ENCODE data around the gene SARDH. TPM values are rescaled to one million over a fixed set of nuclear protein-coding genes. Genes with fewer than 3 reads are reported as not detected.

The SARDH gene
- total and polyA plus RNA-seq, 11 donors: 0.19 to 1.7 (median 0.69) TPM

DNA sequence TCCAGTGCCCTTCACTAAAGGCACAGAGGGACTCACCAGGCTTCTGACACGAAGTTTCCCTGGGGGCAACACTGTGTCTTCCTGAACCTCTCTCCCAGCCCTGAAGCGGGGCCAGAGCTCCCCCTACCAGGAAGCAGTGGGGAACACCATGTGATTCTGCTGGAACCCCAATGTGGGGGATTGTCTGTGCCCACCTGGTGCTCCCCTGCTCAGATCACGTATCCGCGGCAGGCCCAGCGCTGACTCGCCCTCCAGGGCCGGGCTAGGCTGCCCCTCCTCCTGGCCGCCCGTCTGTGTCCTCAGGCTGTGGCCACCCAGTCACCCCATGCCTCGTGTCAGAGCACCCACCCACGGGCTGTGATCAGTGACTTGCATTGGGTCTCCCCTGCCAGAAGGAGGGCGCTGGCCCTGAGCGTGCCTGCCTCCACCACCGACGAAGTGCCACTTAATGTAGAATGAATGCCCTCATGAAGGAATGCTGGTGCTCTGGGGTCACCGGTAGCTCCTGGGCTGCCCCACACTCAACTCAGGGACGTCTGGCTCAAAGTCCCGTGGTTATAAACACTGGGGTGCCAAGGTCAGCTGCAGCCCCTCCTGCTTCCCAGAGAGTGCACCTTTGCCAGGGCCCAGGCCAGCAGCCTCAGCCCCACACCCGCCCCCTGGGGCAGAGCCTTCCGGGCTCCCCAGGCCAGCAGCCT is 22.1 kb downstream of the SARDH start:
- 58 to 70% (median 61%) methylated on average over 16 to 21 of the region's 21 CpGs for WGBS, 4 donors
- Histone ChIP-seq H3K4me1 (peaks cover 0 to 31% (median 10%) of the 10 kb centered on the region in 12 donors), H3K9me3 (no peaks in the 10 kb centered on the region), H3K27ac (peak overlapping the region in 8 of 12 donors; percentile 13 to 76 (median 54)), H3K36me3 (no peaks in the 10 kb centered on the region), H3K27me3 (peaks cover 0 to 19% (median 0%) of the 10 kb centered on the region in 9 donors), H3K4me3 (no peak overlapping the region)
- TF ChIP-seq, protein P1, sequence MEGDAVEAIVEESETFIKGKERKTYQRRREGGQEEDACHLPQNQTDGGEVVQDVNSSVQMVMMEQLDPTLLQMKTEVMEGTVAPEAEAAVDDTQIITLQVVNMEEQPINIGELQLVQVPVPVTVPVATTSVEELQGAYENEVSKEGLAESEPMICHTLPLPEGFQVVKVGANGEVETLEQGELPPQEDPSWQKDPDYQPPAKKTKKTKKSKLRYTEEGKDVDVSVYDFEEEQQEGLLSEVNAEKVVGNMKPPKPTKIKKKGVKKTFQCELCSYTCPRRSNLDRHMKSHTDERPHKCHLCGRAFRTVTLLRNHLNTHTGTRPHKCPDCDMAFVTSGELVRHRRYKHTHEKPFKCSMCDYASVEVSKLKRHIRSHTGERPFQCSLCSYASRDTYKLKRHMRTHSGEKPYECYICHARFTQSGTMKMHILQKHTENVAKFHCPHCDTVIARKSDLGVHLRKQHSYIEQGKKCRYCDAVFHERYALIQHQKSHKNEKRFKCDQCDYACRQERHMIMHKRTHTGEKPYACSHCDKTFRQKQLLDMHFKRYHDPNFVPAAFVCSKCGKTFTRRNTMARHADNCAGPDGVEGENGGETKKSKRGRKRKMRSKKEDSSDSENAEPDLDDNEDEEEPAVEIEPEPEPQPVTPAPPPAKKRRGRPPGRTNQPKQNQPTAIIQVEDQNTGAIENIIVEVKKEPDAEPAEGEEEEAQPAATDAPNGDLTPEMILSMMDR (IDR thresholded peaks at IDR 0.05): peak; percentile 22 to 59 (median 46)
- TF ChIP-seq POLR2A (IDR thresholded peaks at IDR 0.05): no peak
- intact Hi-C loops (cut with DNase I): loop anchor here in 2 of 10 donors (1.0 to 10.0 kb wide), 3 partner anchors 33 to 111 kb away; partner anchors contain the start of gene FAM163B (in 1 of the 2)
- DNase-seq (peak in 4 of 5 donors; percentile 29 to 61 (median 48)), ATAC-seq (peak in 3 of 4 donors; percentile 2 to 44 (median 7))

DNA sequence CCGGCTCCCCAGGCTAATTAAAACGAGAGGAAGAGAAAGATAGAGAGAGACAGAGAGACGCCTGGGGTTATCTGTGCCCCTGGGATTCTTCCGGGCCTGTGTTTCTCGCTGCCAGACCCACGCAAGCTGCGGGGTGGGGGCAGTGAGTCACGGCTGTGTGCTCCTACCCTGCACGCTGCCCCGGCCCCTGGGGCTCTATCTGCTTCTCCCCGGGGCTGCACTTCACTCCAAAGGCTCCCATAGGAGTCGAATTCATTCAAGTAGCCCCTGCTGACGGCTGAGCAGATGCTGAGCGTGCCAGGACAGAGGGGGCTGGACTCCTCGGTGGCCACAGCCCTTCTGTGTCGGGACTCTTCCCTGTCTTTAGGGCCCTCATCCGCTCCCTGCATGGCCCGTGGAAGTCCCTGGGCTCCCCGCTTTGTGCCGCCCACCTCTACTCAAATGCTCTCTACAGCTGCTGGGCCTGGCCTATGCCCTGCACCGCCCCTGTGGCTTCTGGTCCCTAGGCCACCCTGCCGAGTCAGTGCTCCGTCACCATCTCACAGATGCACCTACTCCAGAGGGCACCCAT is 22.8 kb downstream of the SARDH start:
- ATAC-seq (peak; percentile 9 to 57 (median 36)), DNase-seq (peak; percentile 48 to 83 (median 77))
- intact Hi-C loops (cut with DNase I): loop anchor here in 2 of 10 donors (1.0 to 10.0 kb wide), 3 partner anchors 32 to 111 kb away; partner anchors contain the start of gene FAM163B (in 1 of the 2)
- Histone ChIP-seq H3K9me3 (no peaks in the 10 kb centered on the region), H3K27ac (peak overlapping the region in 9 of 12 donors; percentile 13 to 76 (median 52)), H3K36me3 (no peaks in the 10 kb centered on the region), H3K27me3 (peaks cover 0 to 17% (median 0%) of the 10 kb centered on the region in 9 donors), H3K4me1 (peaks cover 0 to 31% (median 10%) of the 10 kb centered on the region in 12 donors), H3K4me3 (no peak overlapping the region)
- no peak for TF ChIP-seq POLR2A (IDR thresholded peaks at IDR 0.05)
- TF ChIP-seq, protein P1 (IDR thresholded peaks at IDR 0.05): no peak
- WGBS, 4 donors: 53 to 57% (median 54%) methylated on average over 17 to 23 of the region's 23 CpGs

DNA sequence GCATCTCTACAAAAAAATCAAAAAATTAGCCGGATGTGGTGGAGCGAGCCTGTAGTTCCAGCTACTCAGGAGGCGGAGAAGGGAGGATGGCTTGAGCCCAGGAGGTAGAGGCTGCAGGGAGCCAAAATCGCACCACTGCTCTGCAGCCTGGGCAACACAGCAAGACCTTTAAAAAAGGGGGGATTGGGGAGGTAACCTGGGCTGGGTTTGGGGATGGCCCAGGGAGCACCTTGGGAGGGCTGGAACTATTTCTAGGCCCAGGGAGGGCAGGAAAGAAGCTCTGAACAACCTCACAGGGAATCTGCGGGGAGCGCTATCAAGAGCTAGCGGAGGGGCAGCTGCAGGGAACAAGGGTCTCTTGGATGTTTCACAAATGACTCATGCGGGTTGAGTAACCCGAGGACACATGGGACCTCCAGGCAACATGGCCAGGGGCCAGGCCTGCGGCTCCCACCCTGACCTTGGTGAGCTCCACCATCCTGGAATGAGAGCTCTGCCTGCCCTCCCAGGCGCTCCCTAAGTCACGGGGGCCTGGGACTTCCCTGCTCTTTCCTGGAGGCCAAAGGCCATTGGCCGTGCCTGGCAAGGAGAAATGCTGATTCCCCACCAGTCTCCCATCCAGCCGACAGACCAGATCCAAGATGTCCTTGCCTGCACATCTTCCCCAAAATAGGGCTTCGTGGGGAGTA is 23.4 kb downstream of the SARDH start:
- Histone ChIP-seq H3K36me3 (no peaks in the 10 kb centered on the region), H3K27me3 (peaks cover 0 to 17% (median 0%) of the 10 kb centered on the region in 9 donors), H3K4me3 (no peak overlapping the region), H3K27ac (peak overlapping the region in 9 of 12 donors; percentile 13 to 76 (median 52)), H3K4me1 (peaks cover 0 to 31% (median 10%) of the 10 kb centered on the region in 12 donors), H3K9me3 (no peaks in the 10 kb centered on the region)
- DNase-seq (peak; percentile 49 to 88 (median 82)), ATAC-seq (peak in 3 of 4 donors; percentile 43 to 62 (median 53))
- 63 to 70% (median 65%) methylated on average over 15 of the region's 15 CpGs for WGBS, 4 donors
- intact Hi-C loops (cut with DNase I): loop anchor here in 2 of 10 donors (1.0 to 10.0 kb wide), 3 partner anchors 31 to 110 kb away; partner anchors contain the start of gene FAM163B (in 1 of the 2)
- TF ChIP-seq, protein P1 (IDR thresholded peaks at IDR 0.05): no peak
- TF ChIP-seq POLR2A (IDR thresholded peaks at IDR 0.05): no peak

Measured in heart left ventricle (tissue), 16 donors.